Osteoblast (primary cell): Measurements from ENCODE around the gene VAV2. TPM values are rescaled to one million over a fixed set of nuclear protein-coding genes. Genes with fewer than 3 reads are reported as not detected.
A peak's percentile ranks its signal among the peaks of the same experiment; 100 is the strongest.

Experiments used
- DNase-seq: peaks from one replicate; pipeline ENCODE4 v3.0.0; 2011; ENCODE audit warnings: low spot score, mixed read lengths; ENCODE audit not compliant: insufficient read length; ENCODE audit errors: missing footprints
- H2AFZ ChIP-seq: 2 replicates; pipeline ENCODE4 v1.6.0; 2011; ENCODE audit warnings: mild to moderate bottlenecking, low read length
- H3K27ac ChIP-seq: 2 replicates; pipeline ENCODE4 v1.5.1; 2011; ENCODE audit warnings: mild to moderate bottlenecking, low read depth, low read length, moderate library complexity
- H3K27me3 ChIP-seq: 2 replicates; pipeline ENCODE4 v1.6.0; 2012; ENCODE audit warnings: mild to moderate bottlenecking, control low read depth, inconsistent platforms, low read length, moderate library complexity; ENCODE audit not compliant: insufficient read depth
- H3K36me3 ChIP-seq: 2 replicates; pipeline ENCODE4 v1.5.1; 2011; ENCODE audit warnings: mild to moderate bottlenecking, low read length, control low read depth, moderate library complexity; ENCODE audit not compliant: insufficient read depth
- H3K4me1 ChIP-seq: 2 replicates; pipeline ENCODE4 v1.5.1; 2011; ENCODE audit warnings: mild to moderate bottlenecking, low read length, control low read depth, moderate library complexity; ENCODE audit not compliant: insufficient read depth
- H3K4me2 ChIP-seq: 2 replicates; pipeline ENCODE4 v1.6.0; 2011; ENCODE audit warnings: mild to moderate bottlenecking, low read length; ENCODE audit not compliant: insufficient read depth
- H3K4me3 ChIP-seq: fragments of 200-600 bp; sonication (generic); 3 replicates; pipeline ENCODE4 v1.5.1; 2012; ENCODE audit warnings: mild to moderate bottlenecking, low read length, inconsistent platforms; ENCODE audit not compliant: insufficient read depth
- H3K79me2 ChIP-seq: 2 replicates; pipeline ENCODE4 v1.6.0; 2012; ENCODE audit warnings: mild to moderate bottlenecking, low read length, control low read depth, inconsistent platforms; ENCODE audit not compliant: insufficient read depth
- H3K9me3 ChIP-seq: 2 replicates; pipeline ENCODE4 v1.5.1; 2011; ENCODE audit warnings: low read depth, low read length, control low read depth
- H4K20me1 ChIP-seq: 2 replicates; pipeline ENCODE4 v1.6.0; 2012; ENCODE audit warnings: mild to moderate bottlenecking, low read length, control low read depth; ENCODE audit not compliant: insufficient read depth
- CTCF ChIP-seq: IDR thresholded peaks from 2 replicates; pipeline ENCODE4 v1.5.1; 2011; ENCODE audit warnings: mild to moderate bottlenecking, low read depth, low read length, moderate library complexity; ENCODE audit errors: extremely low read depth
- total RNA-seq: library from RNA; depleted of rRNA; stranded (reverse); fragments of >200 nt; gene quantifications from 2 replicates; pipeline ENCODE4 v1.2.3, GENCODE V29; 2012

VAV2 gene
- total RNA-seq, 1 donor: 8.0 TPM

- Histone ChIP-seq H3K36me3 (peaks cover 10% of the 10 kb centered on the region), H2AFZ (no peak overlapping the region), H3K4me2 (no peak overlapping the region), H3K9me3 (no peaks in the 10 kb centered on the region), H3K4me1 (no peaks in the 10 kb centered on the region), H3K4me3 (no peak overlapping the region), H3K79me2 (no peaks in the 10 kb centered on the region), H3K27me3 (no peaks in the 10 kb centered on the region), H3K27ac (no peak overlapping the region), H4K20me1 (peaks cover 3% of the 10 kb centered on the region)
- DNase-seq: no peak
- no peak for TF ChIP-seq CTCF
These were observed 163.7 kb downstream of the VAV2 start for GRCh38 chr9:133828338-133828997.

- no peaks in the 10 kb centered on the region for H3K9me3 ChIP-seq
- H3K4me1 ChIP-seq: no peaks in the 10 kb centered on the region
- H3K36me3 ChIP-seq: peaks cover 7% of the 10 kb centered on the region
- H3K4me2 ChIP-seq: peak overlapping the region; percentile 16
- no peak overlapping the region for H3K4me3 ChIP-seq
- no peak for DNase-seq
- TF ChIP-seq CTCF: no peak
- no peaks in the 10 kb centered on the region for H3K79me2 ChIP-seq
- H2AFZ ChIP-seq: no peak overlapping the region
- H4K20me1 ChIP-seq: peaks cover 3% of the 10 kb centered on the region
- peak overlapping the region; percentile 40 for H3K27ac ChIP-seq
- no peaks in the 10 kb centered on the region for H3K27me3 ChIP-seq
These were observed 165.6 kb downstream of the VAV2 start for GRCh38 chr9:133826289-133827085.

DNA sequence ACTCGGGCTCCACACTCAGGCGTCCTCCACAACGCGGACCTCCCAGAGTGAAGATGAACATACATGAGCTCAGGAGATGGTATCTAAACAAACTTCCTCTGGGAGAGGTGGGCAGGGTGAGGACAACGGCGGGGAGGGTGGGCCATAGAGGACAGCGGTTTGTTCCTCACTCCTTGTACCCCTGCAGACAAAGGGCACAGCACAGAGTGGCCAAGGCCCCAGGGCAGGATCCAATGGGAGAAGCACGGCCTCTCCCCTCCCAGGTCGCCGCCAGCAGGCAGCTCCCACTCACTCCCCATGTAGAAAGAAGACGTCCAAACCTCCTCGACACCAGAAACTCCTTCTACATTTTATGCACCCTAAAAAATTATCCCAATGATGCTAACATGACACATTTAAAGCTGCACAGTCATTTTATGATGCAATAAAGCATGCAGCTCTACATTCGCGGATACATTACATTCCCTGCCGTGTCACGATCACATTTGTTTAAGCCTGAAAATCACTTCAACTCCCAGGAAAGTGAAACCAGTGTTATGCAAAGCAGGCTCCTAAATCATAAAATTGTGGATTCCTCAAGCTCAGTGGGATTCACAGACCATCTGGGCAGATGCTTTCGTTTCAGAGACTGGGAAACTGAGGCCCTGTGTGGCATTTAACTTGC, 166.4 kb downstream of the VAV2 start:
- Histone ChIP-seq H3K4me1 (no peaks in the 10 kb centered on the region), H2AFZ (no peak overlapping the region), H3K4me2 (peak overlapping the region; percentile 16), H3K27me3 (no peaks in the 10 kb centered on the region), H3K36me3 (peaks cover 6% of the 10 kb centered on the region), H3K79me2 (no peaks in the 10 kb centered on the region), H4K20me1 (peaks cover 3% of the 10 kb centered on the region), H3K27ac (peak overlapping the region; percentile 40), H3K4me3 (no peak overlapping the region), H3K9me3 (no peaks in the 10 kb centered on the region)
- TF ChIP-seq CTCF: no peak
- peak; percentile 92 for DNase-seq

DNA sequence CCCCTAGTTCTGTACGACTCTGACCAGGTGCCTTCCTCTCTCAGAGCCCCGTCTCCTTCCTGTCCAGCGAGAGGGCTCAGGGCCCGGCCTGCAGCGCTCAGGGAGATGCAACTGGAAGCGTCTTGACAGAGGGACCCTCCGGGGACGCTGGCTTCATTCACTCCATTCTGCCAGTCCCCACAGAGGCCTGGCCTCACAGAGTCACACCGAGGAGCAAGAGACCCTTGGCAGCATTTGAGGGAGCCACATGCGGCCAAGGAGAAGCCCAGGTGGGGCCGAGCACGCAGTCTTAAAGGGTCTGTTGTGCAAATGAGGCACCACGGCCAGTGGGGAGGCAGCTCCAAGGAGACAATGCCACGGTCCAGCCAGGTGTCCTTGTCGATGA, 167.3 kb downstream of the VAV2 start:
- TF ChIP-seq CTCF: no peak
- Histone ChIP-seq H3K4me1 (no peaks in the 10 kb centered on the region), H3K4me3 (no peak overlapping the region), H3K79me2 (no peaks in the 10 kb centered on the region), H3K36me3 (peaks cover 1% of the 10 kb centered on the region), H3K4me2 (no peak overlapping the region), H3K9me3 (no peaks in the 10 kb centered on the region), H3K27me3 (no peaks in the 10 kb centered on the region), H4K20me1 (peaks cover 3% of the 10 kb centered on the region), H2AFZ (no peak overlapping the region), H3K27ac (no peak overlapping the region)
- no peak for DNase-seq
